ENCODE results near the gene MED19.

DNA sequence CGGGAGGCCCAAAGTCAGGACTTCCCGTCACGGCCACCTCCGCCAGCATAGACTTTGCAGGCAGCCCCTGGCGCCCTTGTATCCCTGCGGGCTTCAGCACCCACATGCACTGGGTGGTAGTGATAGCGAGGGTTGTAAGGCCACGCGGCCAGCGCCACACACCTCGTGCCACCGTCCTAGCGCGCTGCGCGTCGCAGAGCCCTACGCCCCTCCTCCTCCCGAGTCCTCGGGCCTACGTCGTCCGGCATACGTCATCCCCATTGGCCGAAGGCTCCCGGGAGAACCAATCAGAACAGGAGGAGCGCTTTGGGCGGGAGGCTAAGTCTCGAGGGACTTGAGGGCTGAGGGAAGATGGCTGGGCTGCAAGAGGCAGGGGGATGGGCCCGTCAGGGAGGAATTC, 40.9 kb upstream of the MED19 start:
- TF ChIP-seq, protein P1, sequence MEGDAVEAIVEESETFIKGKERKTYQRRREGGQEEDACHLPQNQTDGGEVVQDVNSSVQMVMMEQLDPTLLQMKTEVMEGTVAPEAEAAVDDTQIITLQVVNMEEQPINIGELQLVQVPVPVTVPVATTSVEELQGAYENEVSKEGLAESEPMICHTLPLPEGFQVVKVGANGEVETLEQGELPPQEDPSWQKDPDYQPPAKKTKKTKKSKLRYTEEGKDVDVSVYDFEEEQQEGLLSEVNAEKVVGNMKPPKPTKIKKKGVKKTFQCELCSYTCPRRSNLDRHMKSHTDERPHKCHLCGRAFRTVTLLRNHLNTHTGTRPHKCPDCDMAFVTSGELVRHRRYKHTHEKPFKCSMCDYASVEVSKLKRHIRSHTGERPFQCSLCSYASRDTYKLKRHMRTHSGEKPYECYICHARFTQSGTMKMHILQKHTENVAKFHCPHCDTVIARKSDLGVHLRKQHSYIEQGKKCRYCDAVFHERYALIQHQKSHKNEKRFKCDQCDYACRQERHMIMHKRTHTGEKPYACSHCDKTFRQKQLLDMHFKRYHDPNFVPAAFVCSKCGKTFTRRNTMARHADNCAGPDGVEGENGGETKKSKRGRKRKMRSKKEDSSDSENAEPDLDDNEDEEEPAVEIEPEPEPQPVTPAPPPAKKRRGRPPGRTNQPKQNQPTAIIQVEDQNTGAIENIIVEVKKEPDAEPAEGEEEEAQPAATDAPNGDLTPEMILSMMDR (IDR thresholded peaks at IDR 0.05; ENCODE audit: low read length), result no peak
- no peak for TF ChIP-seq EZH2 (optimal IDR thresholded peaks at IDR 0.05; ENCODE audit: low read depth, low read length)
- no peak for TF ChIP-seq EZH2phosphoT487 (IDR thresholded peaks at IDR 0.05; ENCODE audit: low read length)
